HG03064 (cell line): Measurements from ENCODE around the gene ZNG1F.
"Not testable (repeated sequence)": the region's sequence is repeated elsewhere in the genome, so short reads cannot be mapped to it uniquely, and the experiment has no call there.

Experiments used
- ATAC-seq: cut with Tn5 transposase; IDR thresholded peaks from one replicate; pipeline ENCODE4 v1.9.1; 2021; ENCODE audit warnings: low read depth; ENCODE audit not compliant: unreplicated experiment

ZNG1F gene

DNA sequence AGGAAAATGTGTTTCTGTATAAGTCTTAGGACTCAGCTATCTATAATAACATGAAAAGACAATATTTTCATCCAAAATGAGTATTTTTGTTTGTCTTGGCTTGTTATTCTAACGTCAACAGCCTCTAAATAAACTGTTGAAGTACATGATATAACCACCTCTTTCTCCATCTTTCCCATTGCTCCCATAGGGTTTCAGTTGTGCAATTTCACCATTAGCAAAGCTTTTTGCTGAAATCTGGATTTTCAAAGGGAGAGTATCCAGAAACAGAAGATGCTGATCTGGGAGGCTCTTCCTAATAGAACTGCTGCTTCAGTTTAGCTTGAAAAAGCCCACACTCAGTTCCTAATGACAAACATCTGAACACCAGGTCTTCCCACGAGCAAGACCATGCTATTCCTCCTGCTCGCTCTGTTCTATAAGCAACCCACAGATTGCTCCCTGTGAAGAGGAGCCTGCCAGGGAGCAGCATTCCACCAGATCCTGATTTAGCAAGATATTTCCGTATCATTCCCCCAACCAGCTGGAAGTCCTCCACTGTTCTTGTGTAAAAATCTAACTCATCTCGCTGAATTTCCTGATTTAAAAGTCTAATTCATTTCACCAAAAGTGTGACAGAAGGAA, 101.8 kb downstream of the ZNG1F start:
- not testable (repeated sequence) for ATAC-seq

DNA sequence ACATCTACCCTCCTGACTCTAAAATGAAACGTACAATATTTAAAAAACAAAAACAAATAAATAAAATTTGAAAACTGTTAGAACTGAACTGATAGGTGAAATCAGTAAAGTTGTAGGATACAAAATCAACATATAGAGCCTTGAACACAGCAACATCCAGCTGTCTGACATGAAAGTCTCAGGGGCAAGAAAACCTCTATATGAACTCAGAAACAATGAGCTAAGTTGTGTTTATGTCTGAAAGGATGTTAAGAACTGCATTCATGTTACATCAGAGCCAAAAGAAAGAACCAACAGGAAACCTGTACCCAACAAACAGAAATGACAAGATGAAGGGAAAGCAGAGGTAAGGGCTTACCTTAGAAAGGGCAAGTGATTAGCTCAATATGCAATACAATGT, 102.4 kb downstream of the ZNG1F start:
- ATAC-seq, result not testable (repeated sequence)

DNA sequence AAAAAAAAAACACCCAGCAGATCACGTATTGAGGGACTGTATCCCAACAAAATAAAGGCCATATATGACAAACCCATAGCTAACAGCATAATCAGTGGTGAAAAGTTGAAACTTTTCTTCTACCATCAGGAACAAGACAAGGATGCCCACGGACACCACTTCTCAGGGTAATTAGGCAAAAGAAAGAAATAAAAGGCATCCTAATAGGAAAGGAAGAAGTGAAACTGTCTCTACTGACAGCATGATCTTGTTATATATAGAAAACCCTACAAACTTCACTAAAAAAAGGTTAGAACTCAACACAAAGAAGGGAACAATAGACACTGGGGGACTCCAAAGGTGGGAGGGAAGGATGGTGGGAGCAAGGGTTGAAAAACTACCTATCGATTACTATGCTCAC, 102.9 kb downstream of the ZNG1F start:
- not testable (repeated sequence) for ATAC-seq

DNA sequence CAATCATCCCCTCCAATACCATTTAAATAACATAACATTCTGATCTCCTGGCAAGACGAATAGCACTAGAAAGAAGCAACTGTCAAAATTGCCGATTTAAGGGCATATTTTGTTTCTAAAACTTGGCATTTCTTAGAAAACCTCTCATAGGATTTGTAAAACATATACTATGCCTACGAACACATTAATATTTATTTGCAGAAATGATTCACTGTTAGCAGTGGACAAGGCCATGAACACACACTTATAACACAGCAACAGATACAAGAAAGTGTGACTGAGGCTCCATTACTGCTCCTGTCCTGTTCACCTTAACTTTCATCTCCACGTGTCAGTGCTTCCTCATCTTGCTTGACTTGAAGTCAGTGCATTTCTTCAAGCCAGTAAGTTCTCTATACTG, 106.8 kb downstream of the ZNG1F start:
- not testable (repeated sequence) for ATAC-seq
